Measurements from ENCODE around the gene PITPNC1.
"Not testable (repeated sequence)": the region's sequence is repeated elsewhere in the genome, so short reads cannot be mapped to it uniquely, and the experiment has no call there.

Gene PITPNC1

GRCh38 chr17:67696853-67697498 is 319.9 kb downstream of the PITPNC1 start:
- no peak for TF ChIP-seq CTCF (IDR thresholded peaks at IDR 0.05; ENCODE audit: low read length, missing control alignments)

GRCh38 chr17:67700037-67700724 is 323.1 kb downstream of the PITPNC1 start:
- no peak for DNase-seq (ENCODE audit: low read depth)
- no peak for TF ChIP-seq CTCF (IDR thresholded peaks at IDR 0.05; ENCODE audit: low read length, missing control alignments)
- no peak overlapping the region for H3K4me3 ChIP-seq (replicated peaks; ENCODE audit: low read depth, low read length)

More at GRCh38 chr17:67696853-67697498, 319.9 kb downstream of the PITPNC1 start:
- no peak for DNase-seq (ENCODE audit: low read depth)
- H3K4me3 ChIP-seq (replicated peaks; ENCODE audit: low read depth, low read length) = no peak overlapping the region

DNA sequence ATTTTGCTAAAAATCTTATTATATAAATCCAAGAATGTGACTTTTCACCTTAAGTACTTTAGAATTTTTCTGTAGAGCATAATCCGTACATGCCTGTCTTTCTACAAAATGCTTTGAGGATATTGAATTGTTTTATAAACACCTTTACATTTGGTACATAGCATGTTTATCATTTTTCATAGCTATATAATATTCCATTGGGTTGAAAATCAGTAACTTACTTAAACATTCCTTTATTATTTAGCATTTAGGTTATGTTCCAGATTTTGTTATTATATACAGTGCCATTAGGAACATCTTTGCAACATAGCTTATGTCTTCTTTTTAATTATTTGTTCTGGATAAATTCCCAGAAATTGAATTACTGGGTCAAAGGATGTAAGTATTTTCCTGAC is 323.6 kb downstream of the PITPNC1 start:
- TF ChIP-seq CTCF (IDR thresholded peaks at IDR 0.05; ENCODE audit: low read length, missing control alignments) = no peak
- no peak for DNase-seq (ENCODE audit: low read depth)
- no peak overlapping the region for H3K4me3 ChIP-seq (replicated peaks; ENCODE audit: low read depth, low read length)

DNA sequence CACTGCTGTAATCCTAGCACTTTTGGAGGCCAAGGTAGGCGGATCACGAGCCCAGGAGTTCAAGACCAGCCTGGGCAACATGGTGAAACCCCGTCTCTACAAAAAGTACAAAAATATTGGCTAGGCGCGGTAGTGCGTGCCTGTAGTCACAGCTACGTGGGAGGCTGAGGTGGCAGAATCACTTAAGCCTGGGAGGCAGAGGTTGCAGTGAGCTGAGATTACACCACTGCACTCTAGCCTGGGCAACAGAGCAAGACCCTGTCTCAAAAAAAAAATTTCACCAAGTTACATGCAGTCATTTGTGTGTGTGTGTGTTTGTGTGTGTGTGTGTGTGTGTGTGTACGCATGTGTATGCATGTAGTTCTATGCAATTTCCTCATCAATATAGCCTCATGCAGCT is 325.8 kb downstream of the PITPNC1 start:
- DNase-seq (ENCODE audit: low read depth) = not testable (repeated sequence)

DNA sequence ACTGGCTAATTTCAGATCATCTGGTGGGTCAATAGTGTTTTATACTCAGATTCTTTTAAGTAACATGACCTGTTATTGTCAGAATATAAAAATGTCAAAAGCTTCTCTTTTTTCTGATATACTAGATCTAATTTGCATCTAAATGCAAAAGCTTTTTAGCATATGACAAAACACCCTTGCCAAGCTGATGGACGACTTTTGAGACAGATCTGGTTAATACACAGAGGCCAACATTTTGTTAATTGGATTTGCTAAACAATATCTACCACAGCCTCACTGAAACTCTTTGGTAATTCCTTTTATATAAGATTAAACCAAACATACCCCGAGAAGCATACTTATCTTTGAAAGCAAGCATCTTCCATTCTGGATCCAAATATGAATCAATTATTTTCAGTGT is 330.4 kb downstream of the PITPNC1 start:
- TF ChIP-seq CTCF (IDR thresholded peaks at IDR 0.05; ENCODE audit: low read length, missing control alignments) = no peak

More for the DNA sequence above, 325.8 kb downstream of the PITPNC1 start:
- not testable (repeated sequence) for H3K4me3 ChIP-seq (replicated peaks; ENCODE audit: low read depth, low read length)

DNA sequence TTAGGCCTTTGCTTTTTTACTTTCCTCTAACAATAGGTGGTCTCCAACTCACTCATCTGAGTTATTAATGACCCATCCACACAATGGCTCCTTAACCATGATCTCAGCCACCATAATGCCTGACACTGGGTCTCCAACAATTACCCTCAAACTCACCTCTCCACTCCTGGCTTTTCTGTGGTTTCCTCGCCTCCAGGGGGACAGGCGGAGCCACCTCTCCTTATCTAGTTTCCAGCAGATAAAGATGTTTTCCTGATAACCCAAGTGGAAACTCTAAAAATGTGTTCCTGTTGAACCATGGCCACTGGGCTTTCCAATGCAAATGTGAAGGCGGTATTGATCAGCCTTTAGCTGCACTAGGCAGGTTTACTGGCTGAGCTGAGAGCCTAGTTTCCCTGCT is 331.3 kb downstream of the PITPNC1 start:
- DNase-seq (ENCODE audit: low read depth) = no peak
- TF ChIP-seq CTCF (IDR thresholded peaks at IDR 0.05; ENCODE audit: low read length, missing control alignments) = no peak
- no peak overlapping the region for H3K4me3 ChIP-seq (replicated peaks; ENCODE audit: low read depth, low read length)

More for the DNA sequence above, 330.4 kb downstream of the PITPNC1 start:
- DNase-seq (ENCODE audit: low read depth) = no peak
- H3K4me3 ChIP-seq (replicated peaks; ENCODE audit: low read depth, low read length) = no peak overlapping the region

DNA sequence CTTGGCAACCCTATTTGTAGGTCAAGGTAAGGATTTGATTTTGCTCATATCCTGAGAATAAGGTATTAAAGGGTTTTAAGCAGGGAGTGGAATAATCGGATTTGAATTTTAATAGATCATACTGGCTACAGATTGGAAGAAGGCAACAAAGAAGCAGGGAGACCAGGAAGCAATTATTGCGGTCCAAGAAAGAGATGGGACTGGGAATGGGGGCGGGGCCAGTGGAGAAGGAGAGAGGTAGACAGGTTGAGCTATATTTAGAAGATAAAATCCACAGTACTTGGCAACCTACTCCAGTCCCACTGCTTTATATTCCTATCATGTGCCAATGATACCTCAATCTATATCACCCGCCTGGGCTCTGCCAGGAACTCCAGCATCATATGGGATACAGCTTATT is 334.8 kb downstream of the PITPNC1 start:
- no peak overlapping the region for H3K4me3 ChIP-seq (replicated peaks; ENCODE audit: low read depth, low read length)
- no peak for DNase-seq (ENCODE audit: low read depth)
- TF ChIP-seq CTCF (IDR thresholded peaks at IDR 0.05; ENCODE audit: low read length, missing control alignments) = no peak
